SJCRH30 (cell line): ENCODE measurements around the gene TIA1. TPM values are rescaled to one million over a fixed set of nuclear protein-coding genes. Genes with fewer than 3 reads are reported as not detected.
"Not testable (repeated sequence)": the region's sequence is repeated elsewhere in the genome, so short reads cannot be mapped to it uniquely, and the experiment has no call there.

Experiments used
- DNase-seq, 2 experiments: peaks; one replicate each; pipeline ENCODE4 v3.0.0-alpha.2; 2015 to 2020
- H3K27ac ChIP-seq: fragments of 250-450 bp; sonication (Bioruptor Pico); 2 replicates; pipeline ENCODE4 v1.5.1; 2020; ENCODE audit warnings: mild to moderate bottlenecking, moderate library complexity
- H3K27me3 ChIP-seq: fragments of 250-450 bp; sonication (Bioruptor Pico); 2 replicates; pipeline ENCODE4 v1.5.1; 2020; ENCODE audit warnings: mild to moderate bottlenecking, moderate library complexity
- H3K36me3 ChIP-seq: fragments of 250-450 bp; sonication (Bioruptor Pico); 2 replicates; pipeline ENCODE4 v1.5.1; 2020; ENCODE audit warnings: mild to moderate bottlenecking, moderate library complexity
- H3K4me1 ChIP-seq: fragments of 250-450 bp; sonication (Bioruptor Pico); 2 replicates; pipeline ENCODE4 v1.5.1; 2020; ENCODE audit warnings: mild to moderate bottlenecking, moderate library complexity
- H3K4me3 ChIP-seq: fragments of 250-450 bp; sonication (Bioruptor Pico); 2 replicates; pipeline ENCODE4 v1.5.1; 2020; ENCODE audit warnings: mild to moderate bottlenecking, moderate library complexity
- H3K9me3 ChIP-seq: fragments of 250-450 bp; sonication (Bioruptor Pico); replicated peaks from 2 replicates; pipeline ENCODE4 v1.5.1; 2020; ENCODE audit warnings: mild to moderate bottlenecking, moderate library complexity
- total RNA-seq: library from RNA; depleted of rRNA; stranded (reverse); fragments of >200 nt; shearing (Covaris generic); gene quantifications from 2 replicates; pipeline ENCODE4 v1.2.3, GENCODE V29; 2014; rRNA removed

TIA1 gene
- total RNA-seq, result 148 and 189 TPM in 2 replicates

- peak within 1 kb of the TSS; percentile 78 for H3K4me3 ChIP-seq
- peak; percentile 99 to 100 for DNase-seq
- H3K27me3 ChIP-seq, result no peaks in the 10 kb centered on the region
Measured at GRCh38 chr2:70248181-70248847, at the start of gene TIA1. Gene TIA1 (minus strand): TSS chr2:70248628. CDS start chr2:70248430, 198 bp downstream.

GRCh38 chr2:70297828-70298227, 49.4 kb upstream of the TIA1 start:
- not testable (repeated sequence) for H3K27ac ChIP-seq, DNase-seq, H3K27me3 ChIP-seq, H3K9me3 ChIP-seq, H3K4me3 ChIP-seq, H3K4me1 ChIP-seq
- peaks cover 22% of the 10 kb centered on the region for H3K36me3 ChIP-seq

More at GRCh38 chr2:70248181-70248847, at the start of gene TIA1:
- Histone ChIP-seq H3K4me1 (no peaks in the 10 kb centered on the region), H3K9me3 (no peaks in the 10 kb centered on the region), H3K36me3 (peaks cover 5% of the 10 kb centered on the region; the same call in 1 of the 2 replicates), H3K27ac (peak within 1 kb of the TSS; percentile 94)

GRCh38 chr2:70283500-70284191, 35.2 kb upstream of the TIA1 start:
- no peak overlapping the region for H3K27ac ChIP-seq
- DNase-seq, result no peak
- H3K27me3 ChIP-seq, result no peaks in the 10 kb centered on the region
- H3K4me1 ChIP-seq, result no peaks in the 10 kb centered on the region
- peaks cover 86% of the 10 kb centered on the region for H3K36me3 ChIP-seq
- no peak overlapping the region for H3K4me3 ChIP-seq
- no peaks in the 10 kb centered on the region for H3K9me3 ChIP-seq

GRCh38 chr2:70282439-70282838, 34.0 kb upstream of the TIA1 start:
- H3K27me3 ChIP-seq, result no peaks in the 10 kb centered on the region
- no peak overlapping the region for H3K27ac ChIP-seq
- DNase-seq, result no peak
- H3K36me3 ChIP-seq, result peaks cover 84% of the 10 kb centered on the region
- no peaks in the 10 kb centered on the region for H3K4me1 ChIP-seq
- no peak overlapping the region for H3K4me3 ChIP-seq
- no peaks in the 10 kb centered on the region for H3K9me3 ChIP-seq

- Histone ChIP-seq H3K9me3 (no peaks in the 10 kb centered on the region), H3K4me1 (no peaks in the 10 kb centered on the region), H3K27ac (no peak overlapping the region), H3K36me3 (peaks cover 78% of the 10 kb centered on the region), H3K4me3 (no peak overlapping the region), H3K27me3 (no peaks in the 10 kb centered on the region)
- no peak for DNase-seq
Measured at GRCh38 chr2:70280242-70280798, 31.9 kb upstream of the TIA1 start.

GRCh38 chr2:70270323-70270722, 21.9 kb upstream of the TIA1 start:
- Histone ChIP-seq H3K4me1 (no peaks in the 10 kb centered on the region), H3K9me3 (no peaks in the 10 kb centered on the region), H3K27me3 (no peaks in the 10 kb centered on the region), H3K36me3 (peaks cover 29% of the 10 kb centered on the region), H3K27ac (no peak overlapping the region), H3K4me3 (no peak overlapping the region)
- DNase-seq, result no peak

- not testable (repeated sequence) for H3K27me3 ChIP-seq
Measured at GRCh38 chr2:70269422-70270302, 21.2 kb upstream of the TIA1 start.

GRCh38 chr2:70266925-70267324, 18.5 kb upstream of the TIA1 start:
- H3K27ac ChIP-seq, H3K9me3 ChIP-seq, DNase-seq, H3K4me3 ChIP-seq, H3K27me3 ChIP-seq, H3K4me1 ChIP-seq: not testable (repeated sequence)
- H3K36me3 ChIP-seq, result peaks cover 25% of the 10 kb centered on the region

More at GRCh38 chr2:70269422-70270302, 21.2 kb upstream of the TIA1 start:
- H3K9me3 ChIP-seq, H3K4me1 ChIP-seq, H3K4me3 ChIP-seq, DNase-seq, H3K27ac ChIP-seq: not testable (repeated sequence)
- peaks cover 24% of the 10 kb centered on the region for H3K36me3 ChIP-seq

- H3K9me3 ChIP-seq, result no peaks in the 10 kb centered on the region
- no peak overlapping the region for H3K4me3 ChIP-seq
- H3K36me3 ChIP-seq, result peaks cover 19% of the 10 kb centered on the region; the same call in 1 of the 2 replicates
- no peaks in the 10 kb centered on the region for H3K27me3 ChIP-seq
- DNase-seq, result no peak
- H3K4me1 ChIP-seq, result peaks cover 3% of the 10 kb centered on the region; the same call in 1 of the 2 replicates
- H3K27ac ChIP-seq, result no peak overlapping the region
Measured at GRCh38 chr2:70261501-70261900, 13.1 kb upstream of the TIA1 start.

GRCh38 chr2:70258532-70258875, 10.1 kb upstream of the TIA1 start:
- Histone ChIP-seq H3K4me1 (peaks cover 3% of the 10 kb centered on the region; the same call in 1 of the 2 replicates), H3K27me3 (no peaks in the 10 kb centered on the region), H3K9me3 (no peaks in the 10 kb centered on the region), H3K4me3 (peak overlapping the region; percentile 69), H3K36me3 (peaks cover 6% of the 10 kb centered on the region; the same call in 1 of the 2 replicates), H3K27ac (no peak overlapping the region; the same call in 1 of the 2 replicates)
- DNase-seq, result peak; percentile 52 to 62

- Histone ChIP-seq H3K27ac (no peak overlapping the region), H3K27me3 (no peaks in the 10 kb centered on the region), H3K4me1 (peaks cover 3% of the 10 kb centered on the region; the same call in 1 of the 2 replicates), H3K36me3 (no peaks in the 10 kb centered on the region), H3K9me3 (no peaks in the 10 kb centered on the region), H3K4me3 (no peak overlapping the region)
- no peak for DNase-seq
Measured at GRCh38 chr2:70255637-70256314, 7.3 kb upstream of the TIA1 start.

- H3K9me3 ChIP-seq, result no peaks in the 10 kb centered on the region
- H3K4me3 ChIP-seq, result no peak overlapping the region
- no peaks in the 10 kb centered on the region for H3K4me1 ChIP-seq
- no peak for DNase-seq
- no peak overlapping the region for H3K27ac ChIP-seq
- peaks cover 5% of the 10 kb centered on the region; the same call in 1 of the 2 replicates for H3K36me3 ChIP-seq
- no peaks in the 10 kb centered on the region for H3K27me3 ChIP-seq
Measured at GRCh38 chr2:70250434-70250833, 2.0 kb upstream of the TIA1 start.

GRCh38 chr2:70247364-70248180, 856 bp downstream of the TIA1 start:
- no peaks in the 10 kb centered on the region for H3K4me1 ChIP-seq
- peak in 1 of 2 experiments; percentile 54 for DNase-seq
- peaks cover 5% of the 10 kb centered on the region; the same call in 1 of the 2 replicates for H3K36me3 ChIP-seq
- H3K4me3 ChIP-seq, result peak overlapping the region; percentile 78
- peak overlapping the region; percentile 94 for H3K27ac ChIP-seq
- H3K27me3 ChIP-seq, result no peaks in the 10 kb centered on the region
- no peaks in the 10 kb centered on the region for H3K9me3 ChIP-seq
